ENCODE data around the gene EN2. TPM values are rescaled to one million over a fixed set of nuclear protein-coding genes. Genes with fewer than 3 reads are reported as not detected.

EN2 gene
- total and polyA plus RNA-seq, 12 donors = 0.07 to 0.42 (median 0.13) TPM; not detected in 3

DNA sequence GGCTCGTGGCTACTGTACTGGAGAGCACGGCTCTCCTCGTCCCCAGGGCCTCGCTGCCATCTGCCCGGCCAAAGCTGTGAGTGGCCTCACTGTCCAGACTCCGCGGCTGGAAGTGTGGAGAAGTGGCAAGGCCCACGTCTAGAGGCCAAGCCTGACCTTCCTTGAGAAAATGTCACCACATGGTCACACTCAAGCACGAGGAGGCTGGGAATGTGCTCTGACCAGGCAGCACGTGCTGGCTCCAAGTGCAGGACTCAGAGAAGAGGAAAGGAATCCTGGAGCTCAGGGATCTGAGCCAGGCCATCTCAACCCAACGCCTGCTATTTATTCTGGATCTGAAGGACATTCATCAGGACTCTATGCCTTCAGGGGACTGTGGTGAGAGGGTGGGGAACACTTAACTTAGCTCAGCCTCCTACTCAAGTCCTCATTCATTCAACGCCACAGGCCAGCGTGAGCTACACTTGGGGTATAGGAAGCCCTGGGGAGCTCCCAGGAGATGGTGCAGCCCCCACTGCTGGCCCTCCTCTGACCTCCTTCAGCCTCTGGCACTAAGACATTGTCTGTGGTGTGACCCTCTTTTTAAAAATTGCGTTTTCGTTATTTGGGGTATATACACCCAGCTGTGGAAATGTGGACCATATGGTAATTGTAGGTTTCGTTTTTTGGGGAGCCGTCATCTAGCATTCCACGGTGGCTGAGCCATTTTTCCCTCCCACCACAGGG lies 29.0 kb downstream of the EN2 start:
- TF ChIP-seq CTCF (IDR thresholded peaks at IDR 0.05) (no peak), POLR2A (IDR thresholded peaks at IDR 0.05) (no peak)
- Histone ChIP-seq H3K4me3 (no peak overlapping the region), H3K9me3 (replicated peaks in 1 of 3) (no peaks in the 10 kb centered on the region), H3K27ac (no peak overlapping the region), H3K36me3 (replicated peaks in 1 of 2) (no peaks in the 10 kb centered on the region), H3K4me1 (replicated peaks in 1 of 2) (no peaks in the 10 kb centered on the region), H3K27me3 (peaks cover 27% of the 10 kb centered on the region)
- WGBS, 4 donors = 81 to 89% (median 85%) methylated on average over 17 to 18 of the region's 18 CpGs
- intact Hi-C loops (cut with DNase I) = no loop called here
- DNase-seq = no peak

DNA sequence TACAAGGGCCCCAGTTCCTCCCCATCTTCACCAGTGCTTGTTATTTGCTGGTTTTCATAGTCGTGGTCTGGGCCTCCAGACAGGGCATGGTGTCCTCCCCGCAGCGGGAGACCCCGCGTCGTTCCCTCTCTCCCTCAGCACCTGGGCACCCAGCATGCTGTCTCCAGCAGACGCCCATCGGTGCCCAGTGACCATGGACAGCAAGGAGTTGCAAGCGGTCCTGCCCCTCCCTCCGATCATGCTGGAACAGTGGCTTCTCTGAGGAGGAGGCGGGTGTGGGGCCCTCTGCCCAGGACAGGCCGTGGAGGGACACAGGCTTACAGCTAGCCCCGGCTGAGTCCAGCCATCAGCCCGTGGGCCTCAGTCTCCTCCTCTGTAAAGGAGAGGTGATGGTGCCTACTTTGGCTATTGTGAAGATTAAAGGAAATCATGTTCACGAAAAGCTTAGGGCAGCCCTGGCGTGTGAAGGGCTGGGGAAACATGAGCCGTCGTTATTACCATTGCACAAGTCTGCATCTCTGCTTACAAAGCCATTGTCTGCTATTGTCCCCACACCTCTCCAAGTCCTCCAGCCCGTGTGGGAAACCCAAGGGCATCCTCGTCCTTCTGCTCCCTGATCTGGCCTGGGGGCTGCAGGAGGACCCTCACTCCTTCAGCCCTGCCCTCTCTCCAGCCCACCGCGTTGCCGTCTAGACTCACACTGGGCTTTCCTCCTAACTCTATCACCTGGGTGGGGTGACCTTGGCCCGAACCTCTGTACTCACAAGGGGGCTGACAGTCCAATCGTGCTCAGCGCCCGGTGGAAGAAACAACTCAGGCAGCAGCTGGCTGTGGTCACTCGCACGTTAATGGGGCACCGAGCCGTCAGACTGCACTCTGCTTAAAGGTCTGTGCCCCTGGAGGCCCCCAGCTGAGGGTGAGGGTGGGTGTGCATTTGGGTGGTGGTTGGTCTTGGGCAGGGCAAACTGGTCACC lies 29.9 kb downstream of the EN2 start:
- DNase-seq = no peak
- peaks cover 27% of the 10 kb centered on the region for H3K27me3 ChIP-seq
- WGBS, 4 donors = 78 to 82% (median 80%) methylated on average over 29 to 31 of the region's 31 CpGs
- H3K36me3 ChIP-seq (replicated peaks in 1 of 2) = no peaks in the 10 kb centered on the region
- H3K4me1 ChIP-seq (replicated peaks in 1 of 2) = no peaks in the 10 kb centered on the region
- no peaks in the 10 kb centered on the region for H3K9me3 ChIP-seq (replicated peaks in 1 of 3)
- intact Hi-C loops (cut with DNase I) = no loop called here
- H3K27ac ChIP-seq = no peak overlapping the region
- no peak for TF ChIP-seq POLR2A (IDR thresholded peaks at IDR 0.05)
- no peak for TF ChIP-seq CTCF (IDR thresholded peaks at IDR 0.05)
- no peak overlapping the region for H3K4me3 ChIP-seq

DNA sequence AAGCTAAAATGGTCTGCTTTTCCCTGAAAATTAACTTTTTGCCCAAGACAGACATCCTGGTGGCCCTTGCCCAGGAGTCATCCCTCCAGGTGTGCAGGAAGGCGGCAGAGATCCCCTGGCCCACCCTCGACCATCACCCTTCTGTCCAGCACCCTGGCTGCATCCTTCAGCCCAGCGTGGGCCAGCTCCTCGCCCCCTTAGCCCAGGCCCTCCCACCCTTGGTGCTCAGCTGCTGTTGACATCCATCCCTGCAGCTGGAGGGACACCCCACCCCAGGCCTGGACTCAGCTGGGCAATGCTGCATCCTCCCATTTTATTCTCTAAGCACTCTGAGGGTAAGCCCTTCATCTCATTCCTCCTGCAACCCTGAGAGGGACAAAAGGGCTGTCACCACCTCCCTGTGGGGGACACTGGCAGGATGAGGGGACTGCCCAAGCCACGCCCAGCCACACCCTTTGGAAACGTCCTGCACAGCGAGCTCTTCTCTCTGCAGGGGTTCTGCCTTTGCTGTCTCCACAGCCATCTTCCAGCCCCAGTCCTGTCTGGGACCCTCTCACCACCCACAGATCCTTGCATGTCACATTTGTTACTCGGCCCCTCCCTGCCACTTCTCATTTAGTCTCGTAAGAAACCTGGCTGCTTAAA lies 30.7 kb downstream of the EN2 start:
- Histone ChIP-seq H3K36me3 (replicated peaks in 1 of 2) (no peaks in the 10 kb centered on the region), H3K27me3 (peaks cover 27% of the 10 kb centered on the region), H3K4me3 (no peak overlapping the region), H3K9me3 (replicated peaks in 1 of 3) (no peaks in the 10 kb centered on the region), H3K4me1 (replicated peaks in 1 of 2) (no peaks in the 10 kb centered on the region), H3K27ac (no peak overlapping the region)
- no peak for DNase-seq
- 55 to 60% (median 58%) methylated on average over 8 to 9 of the region's 9 CpGs for WGBS, 4 donors
- intact Hi-C loops (cut with DNase I) = no loop called here
- TF ChIP-seq POLR2A (IDR thresholded peaks at IDR 0.05) (no peak), CTCF (IDR thresholded peaks at IDR 0.05) (no peak)

Measured in adrenal gland (tissue), 12 donors.